Ramos (cell line): Measurements from ENCODE around the gene DOK6.
"Not testable (repeated sequence)": the region's sequence is repeated elsewhere in the genome, so short reads cannot be mapped to it uniquely, and the experiment has no call there.

Experiments used
- in situ Hi-C: fragments of 300-500 bp; cut with MboI; formaldehyde crosslinking; loops from one replicate; pipeline ENCODE4 v1.14.3; 2022; ENCODE audit warnings: low sequenced_read_pairs; ENCODE audit not compliant: unreplicated experiment

Gene DOK6

GRCh38 chr18:69400253-69400975, at the start of gene DOK6:
Gene DOK6, plus strand, starts transcription at chr18:69400888.
- in situ Hi-C loops: no loop called here

DNA sequence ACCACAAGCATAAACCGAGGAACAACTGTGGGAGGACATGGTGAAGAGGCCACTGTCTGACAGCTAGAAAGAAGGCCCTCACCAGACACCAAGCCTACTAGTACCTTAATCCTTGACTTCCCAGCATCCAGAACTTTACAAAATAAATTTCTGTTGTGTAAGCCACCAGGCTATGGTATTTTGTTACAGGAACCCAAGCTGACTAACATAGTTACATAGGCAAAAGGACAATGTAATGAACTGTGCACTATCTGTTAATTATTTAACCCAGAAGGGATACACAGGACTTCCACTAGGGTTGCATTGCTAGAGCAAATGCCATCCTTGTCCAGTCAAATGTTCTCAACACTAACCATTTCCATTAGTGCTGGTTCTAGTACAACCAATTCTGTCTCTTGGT, 47.7 kb upstream of the DOK6 start:
- in situ Hi-C loops: no loop called here

DNA sequence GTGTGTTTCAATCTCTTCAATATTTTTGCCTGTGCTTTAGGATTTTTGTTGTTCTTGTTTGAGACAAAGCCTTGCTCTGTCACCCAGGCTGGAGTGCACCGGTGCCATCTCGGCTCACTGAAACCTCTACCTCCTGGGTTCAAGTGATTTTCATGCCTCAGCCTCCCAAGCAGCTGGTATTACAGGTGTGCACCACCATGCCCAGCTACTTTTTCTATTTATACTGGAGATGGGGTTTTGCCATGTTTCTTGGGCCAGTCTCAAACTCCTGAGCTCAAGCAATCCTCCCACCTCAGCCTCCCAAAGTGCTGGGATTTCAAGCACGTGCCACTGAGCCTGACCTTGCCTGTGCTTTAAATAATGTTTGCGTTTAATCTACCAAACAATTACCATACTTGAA, 43.1 kb upstream of the DOK6 start:
- in situ Hi-C loops: no loop called here

DNA sequence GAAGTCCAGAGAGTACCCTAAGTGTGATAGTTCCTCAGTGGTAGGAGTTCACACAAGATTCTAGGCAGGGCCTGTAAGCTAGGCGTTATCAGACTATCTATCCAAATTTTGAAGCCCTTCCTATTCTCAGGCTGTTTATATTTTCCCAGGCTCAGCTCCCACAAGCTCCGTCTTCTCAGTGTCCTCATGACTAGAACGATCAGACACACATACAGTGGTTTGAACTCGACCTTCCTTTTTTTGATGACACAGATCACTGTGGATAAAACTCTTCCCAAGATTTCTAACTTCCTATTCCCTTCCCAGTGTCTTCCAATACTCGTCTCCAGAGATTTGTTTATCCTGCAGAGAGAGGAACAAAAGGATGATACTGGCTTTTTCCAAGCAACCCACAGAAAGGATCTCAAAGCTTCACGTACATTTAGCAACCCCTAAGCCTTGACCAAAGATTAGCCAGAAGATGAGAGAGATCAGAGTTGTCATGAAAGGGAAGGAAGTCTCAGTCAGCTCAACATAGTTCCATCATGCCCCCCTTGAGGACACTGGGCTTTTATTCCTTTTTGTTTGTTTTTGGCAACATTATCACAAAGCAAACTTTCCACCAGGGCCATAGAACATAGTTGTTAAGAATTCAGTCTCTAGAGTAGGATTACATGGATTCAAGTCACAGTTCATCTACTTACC, 42.3 kb upstream of the DOK6 start:
- in situ Hi-C loops: no loop called here

DNA sequence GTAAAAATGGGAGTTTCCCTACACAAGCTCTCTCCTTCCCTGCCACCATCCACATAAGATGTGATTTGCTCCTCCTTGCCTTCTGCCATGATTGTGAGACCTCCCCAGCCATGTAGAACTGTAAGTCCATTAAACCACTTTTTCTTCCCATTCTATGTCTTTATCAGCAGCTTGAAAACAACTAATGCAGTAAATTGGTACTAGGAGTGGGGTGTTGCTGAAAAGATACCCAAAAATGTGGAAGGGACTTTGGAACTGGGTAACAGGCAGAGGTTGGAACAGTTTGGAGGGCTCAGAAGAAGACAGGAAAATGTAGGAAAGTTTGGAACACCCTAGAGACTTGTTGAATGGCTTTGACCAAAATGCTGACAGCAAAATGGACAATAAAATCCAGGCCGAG, 40.9 kb upstream of the DOK6 start:
- in situ Hi-C loops: not testable (repeated sequence)

GRCh38 chr18:69364930-69365329, 35.8 kb upstream of the DOK6 start:
- in situ Hi-C loops: no loop called here

DNA sequence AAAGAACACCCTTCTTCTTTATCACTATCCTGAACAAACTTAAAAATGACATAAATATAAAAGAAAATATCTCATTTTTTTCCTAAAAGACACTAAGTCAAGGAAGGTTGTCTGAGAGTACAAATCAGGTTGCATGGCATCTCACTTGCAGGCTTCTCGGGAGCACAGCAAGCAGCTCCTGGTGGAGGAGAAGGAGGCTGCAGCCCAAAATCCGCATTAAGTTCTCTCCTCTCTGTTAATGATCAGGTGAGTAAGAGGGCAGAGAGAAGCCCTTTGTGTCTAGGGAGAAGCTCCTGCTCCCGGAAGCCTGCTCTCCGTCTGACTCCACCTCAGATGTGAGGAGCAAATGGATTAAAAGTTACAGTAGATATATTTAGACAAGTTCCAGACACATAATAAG, 35.0 kb upstream of the DOK6 start:
- in situ Hi-C loops: no loop called here

GRCh38 chr18:69367104-69367503, 33.6 kb upstream of the DOK6 start:
- in situ Hi-C loops: no loop called here

DNA sequence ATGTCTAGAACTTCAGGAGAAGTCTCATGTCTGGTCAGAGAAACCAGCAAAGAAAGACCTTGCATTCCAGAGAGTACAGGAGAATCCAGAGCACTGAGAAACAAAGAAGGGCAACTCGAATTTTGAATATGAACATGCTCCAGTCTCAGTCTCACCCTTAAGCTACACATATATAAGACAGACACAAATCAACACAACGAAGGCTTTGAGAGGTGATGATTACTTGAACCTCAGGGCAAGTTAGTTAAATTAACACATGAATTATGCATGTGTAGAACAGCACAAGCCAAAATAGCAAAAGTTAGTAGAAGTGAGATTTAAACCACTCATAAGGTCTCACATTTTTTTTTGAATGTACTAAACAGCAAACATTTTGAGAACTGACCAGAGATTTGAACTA, 29.0 kb upstream of the DOK6 start:
- in situ Hi-C loops: no loop called here

DNA sequence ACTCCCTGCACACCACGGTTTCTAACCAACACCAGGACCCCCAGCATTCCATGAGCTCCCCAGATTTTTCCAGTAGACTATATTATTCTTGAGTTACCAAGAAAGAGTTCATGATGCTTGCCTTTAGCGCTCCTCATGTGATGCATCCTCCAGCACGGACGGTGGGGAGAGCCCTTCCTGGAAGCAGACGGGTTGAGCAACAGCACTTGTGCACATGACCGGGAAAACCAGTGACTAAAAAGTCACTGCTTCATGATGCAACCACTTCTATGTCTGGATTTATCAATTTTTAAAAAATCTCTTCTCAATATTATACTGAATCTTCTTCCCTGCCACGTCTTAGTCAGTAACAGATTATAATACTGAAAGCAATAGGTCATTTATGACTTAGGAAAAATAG, 20.4 kb upstream of the DOK6 start:
- in situ Hi-C loops: no loop called here

DNA sequence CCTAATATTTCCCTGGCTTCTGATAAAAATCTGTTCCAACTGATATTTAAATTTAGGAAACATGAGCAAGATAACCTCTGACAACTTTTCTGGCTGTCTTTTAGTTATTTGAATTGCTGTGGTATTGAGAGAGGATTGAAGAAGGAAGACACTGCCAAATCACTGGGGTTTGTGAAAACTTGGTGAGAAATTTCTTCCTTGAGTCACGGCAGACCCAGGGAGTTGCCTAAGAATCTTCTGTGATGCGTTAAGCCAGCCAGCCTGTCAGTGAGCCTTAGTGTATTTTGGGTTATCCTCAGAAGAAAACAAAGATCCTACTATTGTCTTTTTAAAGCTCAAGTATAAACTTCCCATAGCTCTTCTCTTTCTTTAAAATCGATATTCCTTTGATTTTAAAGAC, 17.5 kb upstream of the DOK6 start:
- in situ Hi-C loops: no loop called here

- in situ Hi-C loops: no loop called here
Observed at GRCh38 chr18:69387186-69387585, 13.5 kb upstream of the DOK6 start.

DNA sequence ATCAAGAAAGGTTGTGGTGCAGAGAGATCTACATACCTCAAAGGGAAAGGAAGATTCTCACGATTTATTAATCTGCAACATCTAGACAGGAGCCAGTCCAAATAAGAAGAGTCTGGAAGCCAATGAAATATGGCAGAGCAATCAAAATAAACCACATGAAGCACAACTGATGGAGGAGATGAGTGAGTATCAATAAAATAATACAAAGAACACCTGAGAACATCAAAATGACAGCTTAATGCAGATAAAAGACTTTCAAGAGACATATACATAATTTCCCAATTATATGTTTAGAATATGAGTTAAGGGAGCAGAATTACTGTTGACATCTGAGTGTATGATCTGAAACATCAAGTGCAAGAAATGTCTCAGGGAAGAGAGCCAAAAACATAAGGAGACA, 12.5 kb upstream of the DOK6 start:
- in situ Hi-C loops: no loop called here

DNA sequence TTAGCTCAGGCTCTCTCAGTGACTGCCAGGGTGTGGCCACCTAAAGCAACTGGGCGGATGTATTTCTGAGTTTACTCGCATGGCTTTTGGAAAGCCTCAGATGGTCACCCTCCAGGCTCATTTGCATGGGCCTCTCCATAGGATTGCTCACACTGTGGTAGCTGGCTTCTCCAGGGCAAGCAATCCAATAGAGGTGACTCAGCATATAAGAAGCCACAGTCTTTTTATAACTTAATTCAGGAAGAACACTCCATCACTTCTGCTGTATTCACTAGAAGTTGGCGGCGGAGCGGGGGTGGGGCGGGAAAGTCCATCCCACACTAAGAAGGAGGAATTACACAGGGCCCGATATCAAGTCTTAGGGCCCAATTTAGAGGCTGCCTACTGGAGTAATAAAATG, 3.6 kb upstream of the DOK6 start:
- in situ Hi-C loops: no loop called here

GRCh38 chr18:69399253-69399652, 1.4 kb upstream of the DOK6 start:
- in situ Hi-C loops: no loop called here

DNA sequence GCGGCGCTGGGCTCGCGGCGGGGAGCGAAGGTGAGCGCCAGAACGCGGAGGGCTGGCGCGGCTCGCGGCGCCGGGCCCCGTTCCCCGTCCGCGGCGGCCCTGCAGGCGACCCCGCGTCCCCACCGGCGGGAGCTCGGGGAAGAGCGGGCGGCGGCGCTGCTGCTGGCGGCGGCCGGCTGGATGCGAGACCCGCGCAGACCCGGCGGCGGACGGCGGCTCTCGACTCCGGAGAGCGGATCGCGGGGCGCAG, 213 bp downstream of the DOK6 start:
- in situ Hi-C loops: no loop called here

GRCh38 chr18:69401226-69401971, 711 bp downstream of the DOK6 start:
- in situ Hi-C loops: no loop called here

DNA sequence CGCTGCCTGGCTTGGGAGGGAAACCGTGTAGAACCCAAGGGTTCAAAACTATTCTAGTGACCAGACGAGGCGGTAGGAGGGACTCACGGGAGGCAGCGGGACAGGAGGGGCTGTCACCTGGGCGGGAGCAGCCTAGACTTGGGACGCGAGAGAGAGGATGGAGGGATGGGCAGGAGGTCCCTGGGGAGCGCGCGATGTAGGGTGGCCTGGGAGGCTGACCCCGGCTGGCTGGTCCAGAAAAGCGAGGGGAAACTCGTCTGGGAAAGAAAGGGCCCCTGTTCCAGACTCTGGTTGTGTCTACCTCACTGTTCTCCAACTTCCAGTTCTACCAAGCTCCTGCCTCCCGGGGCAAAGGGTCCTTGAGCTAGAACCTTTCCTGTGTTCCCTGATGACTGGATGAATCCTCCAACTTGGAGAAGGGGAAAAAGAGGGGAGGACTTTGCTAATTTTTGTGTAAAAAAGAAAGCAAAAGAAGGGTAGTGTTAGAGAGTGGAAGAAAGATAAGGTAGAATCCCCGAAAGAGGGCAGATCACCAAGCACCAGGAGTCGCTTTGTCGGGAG, 1.4 kb downstream of the DOK6 start:
- in situ Hi-C loops: no loop called here

DNA sequence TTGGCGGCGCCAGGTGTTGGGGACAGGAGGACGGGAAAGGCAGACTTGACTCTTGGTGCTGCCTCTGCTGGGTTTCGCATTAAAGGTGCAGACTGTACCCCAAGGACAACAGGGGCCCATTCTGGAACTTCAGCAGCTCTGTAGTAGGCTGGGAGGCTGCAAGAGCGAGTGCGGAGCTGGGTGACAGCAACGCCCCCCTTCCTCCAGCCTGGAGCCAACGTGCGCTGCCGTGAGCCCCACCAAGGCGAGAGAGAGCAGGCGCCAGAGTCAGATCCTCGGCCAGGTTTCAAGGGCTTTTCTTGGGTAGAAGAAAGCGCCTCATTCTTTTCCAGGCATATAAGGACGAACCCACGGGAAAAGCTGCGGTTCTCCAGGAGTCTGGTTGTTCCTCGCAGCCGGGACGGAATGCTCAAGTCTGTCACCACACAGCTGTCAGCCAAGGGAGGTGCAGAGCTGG, 1.9 kb downstream of the DOK6 start:
- in situ Hi-C loops: no loop called here

DNA sequence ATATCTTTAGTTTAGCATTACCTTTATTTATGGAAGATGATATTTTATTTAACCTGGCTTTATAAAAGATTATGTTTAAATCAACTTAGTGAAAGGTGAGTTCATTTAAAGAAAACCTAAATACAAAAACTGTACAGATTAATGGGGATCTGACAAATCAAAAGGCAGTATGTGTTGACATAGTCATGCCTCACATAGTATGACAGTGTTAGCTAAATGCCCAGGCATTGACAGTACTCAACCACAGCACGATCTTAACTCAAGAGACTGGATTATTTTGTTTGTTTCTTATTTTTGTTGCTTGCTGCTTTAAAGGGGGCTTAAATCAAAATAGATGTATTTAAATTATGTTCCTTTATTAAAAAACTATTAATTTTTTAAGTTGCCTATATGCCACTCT, 7.8 kb downstream of the DOK6 start:
- in situ Hi-C loops: no loop called here

DNA sequence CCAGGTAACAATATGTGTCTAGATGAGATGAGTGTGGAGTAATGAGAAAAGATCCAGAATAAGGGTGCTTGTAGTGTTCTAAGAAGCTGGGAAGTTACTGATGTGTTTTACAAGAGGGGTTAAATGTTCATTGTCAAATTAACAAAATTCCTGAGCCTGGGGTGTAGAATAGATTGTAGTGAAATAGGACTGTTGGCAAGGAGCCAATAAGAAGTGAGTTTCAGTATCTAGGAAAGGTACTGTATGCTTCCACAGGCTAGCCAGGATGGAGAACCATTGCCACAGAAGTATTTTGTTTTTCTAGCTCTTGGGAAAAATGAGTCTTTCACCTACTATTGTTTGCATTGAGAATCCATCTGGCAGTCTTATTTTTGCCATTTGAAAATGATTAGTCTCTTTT, 10.5 kb downstream of the DOK6 start:
- in situ Hi-C loops: no loop called here
